GM19452 (cell line): Measurements from ENCODE around the gene SDC3.

Experiments
- ATAC-seq: cut with Tn5 transposase; IDR thresholded peaks from one replicate; pipeline ENCODE4 v1.9.1; 2021; ENCODE audit not compliant: unreplicated experiment

SDC3 gene

DNA sequence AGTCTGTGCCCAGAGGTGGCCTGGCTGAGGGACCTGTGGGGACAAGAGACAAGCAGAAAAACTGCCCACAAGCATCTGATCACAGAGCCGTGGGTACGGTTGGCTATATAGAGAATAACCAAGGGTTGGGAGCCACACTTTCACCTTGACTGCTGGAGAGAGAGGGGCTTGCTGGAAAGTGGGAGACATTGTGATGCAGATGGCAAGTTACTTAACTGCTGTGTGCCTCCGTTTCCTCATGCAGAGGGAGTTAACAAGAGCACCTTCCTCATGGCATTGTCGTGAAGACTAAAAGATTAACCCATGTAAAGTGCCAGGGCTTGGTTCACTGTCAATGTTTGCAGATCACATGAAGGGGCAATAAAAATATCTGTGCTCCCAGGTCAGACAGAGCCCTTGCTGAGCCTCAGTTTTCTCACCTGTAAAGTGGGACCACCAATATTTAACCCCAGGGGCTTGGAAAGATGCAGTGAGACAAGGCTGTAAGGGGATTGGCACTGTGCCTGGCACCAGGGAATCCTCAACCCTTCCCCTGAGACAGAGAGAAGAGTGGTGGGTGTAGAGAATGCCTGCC is 52.8 kb downstream of the SDC3 start:
- ATAC-seq = no peak

- no peak for ATAC-seq
These were observed 55.2 kb downstream of the SDC3 start for GRCh38 chr1:30853350-30853749.

GRCh38 chr1:30852026-30852425 is 56.5 kb downstream of the SDC3 start:
- ATAC-seq = no peak

GRCh38 chr1:30851286-30851685 is 57.3 kb downstream of the SDC3 start:
- no peak for ATAC-seq

- ATAC-seq = no peak
These were observed 58.0 kb downstream of the SDC3 start for GRCh38 chr1:30850607-30851006.

DNA sequence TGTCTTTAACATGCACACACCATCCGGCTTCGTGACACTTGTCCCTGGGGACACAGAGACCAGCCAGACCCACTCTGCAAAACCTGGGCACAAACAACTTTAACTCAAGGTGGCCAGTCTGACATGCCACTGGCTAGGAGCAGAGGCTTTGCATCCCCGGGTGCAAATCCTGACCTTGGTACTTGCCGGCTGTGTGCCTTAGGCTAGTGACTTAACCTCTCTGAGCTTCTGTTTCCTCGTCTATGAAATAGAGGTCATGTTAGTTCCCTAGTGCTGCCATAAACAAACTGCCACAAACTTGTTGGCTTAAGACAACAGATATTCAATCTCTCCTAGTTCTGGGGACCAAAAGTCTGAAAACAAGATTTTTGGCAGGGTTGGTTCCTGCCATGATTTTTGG is 60.4 kb downstream of the SDC3 start:
- ATAC-seq = no peak

- no peak for ATAC-seq
These were observed 61.1 kb downstream of the SDC3 start for GRCh38 chr1:30847358-30847972.

- no peak for ATAC-seq
These were observed 62.0 kb downstream of the SDC3 start for GRCh38 chr1:30846587-30846986.

DNA sequence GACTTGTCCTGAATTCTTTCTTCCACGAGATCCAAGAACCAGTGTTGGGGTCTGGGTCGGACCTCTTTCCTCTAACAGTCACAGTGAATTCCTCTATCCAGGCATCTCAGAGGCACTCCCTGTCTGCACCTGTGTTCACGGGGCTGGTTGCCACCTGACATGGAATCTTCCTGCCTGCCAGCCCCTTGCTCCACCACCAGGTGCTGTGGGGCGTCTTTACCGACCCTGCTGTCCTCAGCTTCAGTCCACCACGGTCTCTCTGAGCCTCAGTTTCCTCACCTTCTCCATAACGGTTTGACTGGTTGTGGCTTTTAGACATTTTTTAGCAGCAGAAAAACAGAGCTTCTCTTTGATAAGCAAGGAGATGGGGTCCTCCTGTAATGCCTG is 62.7 kb downstream of the SDC3 start:
- ATAC-seq = no peak

GRCh38 chr1:30845237-30845903 is 63.2 kb downstream of the SDC3 start:
- no peak for ATAC-seq

GRCh38 chr1:30844631-30845030 is 63.9 kb downstream of the SDC3 start:
- no peak for ATAC-seq

- no peak for ATAC-seq
These were observed 65.7 kb downstream of the SDC3 start for GRCh38 chr1:30842697-30843354.

DNA sequence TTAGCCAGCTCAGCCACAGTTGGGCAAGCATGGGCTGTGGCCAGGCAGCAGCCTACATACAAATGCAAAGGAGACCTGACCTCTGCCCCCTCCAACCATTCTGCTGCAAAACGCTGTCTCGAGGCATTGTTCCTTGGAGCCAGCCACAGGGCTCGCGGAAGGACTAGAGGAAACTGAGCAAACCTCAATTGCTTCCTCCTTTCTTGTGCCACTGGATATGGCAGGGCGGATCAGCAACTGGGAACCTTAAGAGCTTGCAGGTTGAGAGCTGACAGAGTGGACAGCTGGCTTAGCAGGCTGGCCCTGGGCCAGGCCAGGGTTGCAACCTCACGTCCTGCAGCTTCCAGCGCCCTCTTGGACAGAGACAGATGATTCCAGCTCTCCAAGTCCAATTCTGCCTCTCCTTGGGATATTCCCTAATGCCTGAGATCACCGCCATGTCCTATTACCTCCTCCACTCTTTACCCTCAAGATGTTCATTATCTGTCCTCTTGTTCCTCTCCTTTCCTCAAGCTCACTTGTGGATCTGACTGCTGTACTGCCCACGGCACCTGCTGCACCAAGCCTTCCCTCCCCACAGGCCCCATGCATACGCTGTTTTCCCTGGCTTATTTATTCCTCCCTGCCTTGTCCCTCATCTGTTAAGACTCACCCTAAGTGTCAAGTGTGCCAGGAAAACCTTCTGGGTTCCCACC is 67.5 kb downstream of the SDC3 start:
- ATAC-seq = no peak

DNA sequence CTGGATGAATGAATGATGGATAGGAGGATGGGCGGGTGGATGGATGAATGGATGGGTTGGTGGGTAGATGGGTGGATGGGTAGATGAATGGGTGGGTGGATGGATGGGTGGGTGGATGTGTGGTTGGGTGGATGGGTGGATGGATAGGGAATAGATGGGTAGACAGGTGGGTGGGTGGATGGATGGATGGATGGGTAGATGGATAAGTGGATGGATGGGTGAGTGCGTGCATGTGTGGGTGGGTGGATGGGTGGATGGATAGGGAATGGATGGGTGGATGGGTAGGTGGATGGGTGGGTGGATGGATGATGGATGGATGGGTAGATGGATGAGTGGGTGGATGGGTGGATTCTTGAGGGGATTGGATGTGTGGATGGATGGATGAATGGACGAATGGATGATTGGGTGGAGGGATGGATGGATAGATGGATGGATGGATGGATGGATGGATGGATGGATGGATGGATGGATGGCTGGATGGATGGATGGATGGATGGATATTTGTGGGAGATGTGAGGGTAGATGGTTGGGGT is 68.7 kb downstream of the SDC3 start:
- ATAC-seq = no peak

- no peak for ATAC-seq
These were observed 69.6 kb downstream of the SDC3 start for GRCh38 chr1:30838996-30839395.

DNA sequence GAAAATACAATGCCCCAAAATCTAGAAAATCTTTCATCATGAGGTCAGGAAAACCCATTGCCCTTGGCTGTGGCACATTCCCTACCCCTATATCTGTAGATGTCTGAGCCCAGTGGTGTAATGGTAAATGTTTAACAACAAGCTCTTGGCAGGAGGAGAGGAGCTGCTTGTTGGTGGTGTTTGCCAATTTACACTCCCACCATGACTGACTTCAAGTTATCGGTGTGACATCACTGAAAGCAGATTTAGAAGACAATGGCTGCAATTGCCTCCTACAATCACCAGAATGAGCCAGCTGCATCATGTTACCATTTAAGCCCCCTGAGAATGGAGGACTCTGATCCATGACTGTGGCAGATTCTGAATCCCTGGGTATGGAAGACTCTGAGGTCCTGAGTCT is 70.9 kb downstream of the SDC3 start:
- ATAC-seq = no peak

GRCh38 chr1:30834253-30834652 is 74.3 kb downstream of the SDC3 start:
- no peak for ATAC-seq

DNA sequence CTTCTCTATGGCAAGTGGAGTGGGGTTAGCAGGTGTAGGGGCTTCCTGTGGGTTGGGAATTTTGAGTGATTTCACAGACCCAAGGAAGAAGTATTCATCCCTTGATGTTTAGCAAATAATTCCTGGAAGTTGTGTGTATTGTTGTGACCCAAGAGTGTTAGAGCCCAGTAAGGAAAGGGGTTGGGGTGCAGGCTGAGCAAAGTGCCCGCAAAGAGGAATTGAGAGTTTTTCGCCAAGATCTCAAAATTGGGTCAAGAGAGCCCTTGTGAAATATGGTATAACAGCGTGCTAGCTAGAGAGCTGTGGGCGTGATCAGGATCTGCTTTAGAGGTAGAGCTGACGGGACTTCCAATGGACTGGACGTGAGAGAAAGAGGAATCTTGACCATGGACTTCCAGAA is 78.0 kb downstream of the SDC3 start:
- ATAC-seq = no peak

GRCh38 chr1:30829889-30830288 is 78.7 kb downstream of the SDC3 start:
- ATAC-seq = no peak

- ATAC-seq = no peak
These were observed 83.7 kb downstream of the SDC3 start for GRCh38 chr1:30824736-30825429.
